Neuronal stem cell (in vitro differentiated cells): ENCODE results near the gene CFC1.
"Not testable (repeated sequence)": the region's sequence is repeated elsewhere in the genome, so short reads cannot be mapped to it uniquely, and the experiment has no call there.

ENCODE experiments used
- DNase-seq: peaks from one replicate; pipeline ENCODE4 v3.0.0-alpha.2; 2013; ENCODE audit warnings: low spot score
- H2AFZ ChIP-seq: one replicate; pipeline ENCODE4 v1.6.1; 2013; ENCODE audit warnings: mild to moderate bottlenecking, low read length, inconsistent platforms
- H2AK5ac ChIP-seq: 2 replicates; pipeline ENCODE4 v1.6.1; 2013; ENCODE audit warnings: low read depth, mild to moderate bottlenecking, inconsistent platforms, low read length, moderate library complexity, mixed read lengths
- H2BK120ac ChIP-seq: 2 replicates; pipeline ENCODE4 v1.6.1; 2013; ENCODE audit warnings: low read depth, mild to moderate bottlenecking, inconsistent platforms, low read length, moderate library complexity, mixed read lengths
- H2BK12ac ChIP-seq: one replicate; pipeline ENCODE4 v1.6.1; 2013; ENCODE audit warnings: low read length, inconsistent platforms
- H2BK15ac ChIP-seq: 2 replicates; pipeline ENCODE4 v1.6.1; 2013; ENCODE audit warnings: mild to moderate bottlenecking, low read length, inconsistent platforms, mixed read lengths
- H2BK5ac ChIP-seq: one replicate; pipeline ENCODE4 v1.6.1; 2013; ENCODE audit warnings: inconsistent platforms, mild to moderate bottlenecking, low read length, moderate library complexity
- H3K14ac ChIP-seq: one replicate; pipeline ENCODE4 v1.6.1; 2013; ENCODE audit warnings: low read length, inconsistent platforms
- H3K18ac ChIP-seq: 2 replicates; pipeline ENCODE4 v1.6.1; 2013; ENCODE audit warnings: low read length, inconsistent platforms
- H3K23ac ChIP-seq: 2 replicates; pipeline ENCODE4 v1.6.1; 2013; ENCODE audit warnings: low read depth, mild to moderate bottlenecking, mixed read lengths, low read length, inconsistent platforms; ENCODE audit not compliant: poor library complexity
- H3K27ac ChIP-seq: replicated peaks from 3 replicates; pipeline ENCODE4 v1.5.1; 2013; ENCODE audit warnings: low read length, inconsistent platforms
- H3K27me3 ChIP-seq, 3 experiments: 2 replicates each; pipeline ENCODE4 v1.6.1; 2013; ENCODE audit warnings: low read length in 3 of 3, mild to moderate bottlenecking in 2 of 3, inconsistent platforms in 1 of 3, low read depth in 1 of 3, mixed read lengths in 1 of 3, moderate library complexity in 1 of 3; ENCODE audit not compliant: control insufficient read depth in 3 of 3, insufficient read depth in 3 of 3
- H3K36me3 ChIP-seq, 2 donors: replicated peaks in 1 of 2; 2 replicates each; pipeline ENCODE4 v1.6.1; 2013; ENCODE audit warnings: low read length in 2 of 2; ENCODE audit not compliant: control insufficient read depth in 2 of 2, insufficient read depth in 2 of 2
- H3K4ac ChIP-seq: 2 replicates; pipeline ENCODE4 v1.6.1; 2013; ENCODE audit warnings: inconsistent platforms, mild to moderate bottlenecking, low read length, moderate library complexity
- H3K4me1 ChIP-seq, 2 donors: 1 replicate in 1 of 2; 2 replicates in 1 of 2; pipeline ENCODE4 v1.6.1; 2013; ENCODE audit warnings: low read length in 2 of 2, low read depth in 1 of 2; ENCODE audit not compliant: control insufficient read depth in 2 of 2, insufficient read depth in 1 of 2
- H3K4me2 ChIP-seq: one replicate; pipeline ENCODE4 v1.6.1; 2013; ENCODE audit warnings: mild to moderate bottlenecking, low read length, inconsistent platforms; ENCODE audit not compliant: insufficient read depth, poor library complexity, severe bottlenecking
- H3K4me3 ChIP-seq, 2 donors: 2 replicates each; pipeline ENCODE4 v1.5.1; 2013; ENCODE audit warnings: low read length in 2 of 2, mild to moderate bottlenecking in 2 of 2, inconsistent platforms in 1 of 2, moderate library complexity in 1 of 2
- H3K79me1 ChIP-seq: one replicate; pipeline ENCODE4 v1.6.1; 2013; ENCODE audit warnings: low read depth, mild to moderate bottlenecking, inconsistent platforms, low read length, moderate library complexity
- H3K9ac ChIP-seq: one replicate; pipeline ENCODE4 v1.6.1; 2013; ENCODE audit warnings: mild to moderate bottlenecking, low read depth, low read length, inconsistent platforms; ENCODE audit not compliant: poor library complexity
- H3K9me3 ChIP-seq, 2 donors: replicated peaks in 1 of 2; 2 replicates each; pipeline versions ENCODE3 to v1.6.1; 2013; ENCODE audit warnings: low read length in 2 of 2, mild to moderate bottlenecking in 2 of 2, inconsistent platforms in 1 of 2, low read depth in 1 of 2, mixed read lengths in 1 of 2, moderate library complexity in 1 of 2; ENCODE audit not compliant: control insufficient read depth in 2 of 2, insufficient read depth in 1 of 2
- H4K8ac ChIP-seq: one replicate; pipeline ENCODE4 v1.6.1; 2013; ENCODE audit warnings: low read depth, mild to moderate bottlenecking, inconsistent platforms, low read length, moderate library complexity
- H4K91ac ChIP-seq: one replicate; pipeline ENCODE4 v1.6.1; 2013; ENCODE audit warnings: low read length, low read depth, mild to moderate bottlenecking, inconsistent platforms; ENCODE audit not compliant: poor library complexity
- WGBS, 2 donors: extraction: QIAGEN DNeasy Blood & Tissue Kit; methylation state at CpG; one replicate each; pipeline ENCODE4 v1.1.7; 2013; ENCODE audit warnings: missing lambda C conversion rate in 2 of 2, mixed read lengths in 1 of 2; ENCODE audit not compliant: insufficient read length in 2 of 2, insufficient replicate concordance in 1 of 2; ENCODE audit errors: extremely low coverage in 2 of 2; 5-methylcytosine and 5-hydroxymethylcytosine counted together

Gene CFC1

DNA sequence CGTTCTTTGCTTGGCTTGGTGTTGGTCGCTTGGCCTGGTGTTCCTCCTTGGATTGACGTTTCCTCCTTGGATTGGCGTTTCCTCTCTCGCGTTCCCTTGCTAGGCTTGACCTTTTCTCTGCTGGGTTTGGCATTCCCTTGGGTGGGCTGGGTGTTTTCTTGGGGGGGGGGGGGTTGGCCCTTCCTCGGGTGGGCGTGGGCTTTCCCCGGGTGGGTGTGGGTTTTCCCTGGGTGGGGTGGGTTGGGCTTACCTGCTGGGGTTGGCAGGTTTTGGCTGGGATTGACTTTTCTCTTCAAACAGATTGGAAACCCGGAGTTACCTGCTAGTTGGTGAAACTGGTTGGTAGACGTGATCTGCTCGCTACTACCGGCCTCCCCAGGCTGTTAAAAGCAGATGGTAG is 11.8 kb upstream of the CFC1 start, which contains the start of gene POTEJ:
Gene POTEJ (plus strand): TSS at position 301 of the 400 bp plus-strand sequence. CDS start 93 bp downstream, at position 394.
- not testable (repeated sequence) for H2BK15ac ChIP-seq, H2BK5ac ChIP-seq, H3K9ac ChIP-seq, H3K4ac ChIP-seq, H3K27me3 ChIP-seq, H3K18ac ChIP-seq, H3K9me3 ChIP-seq, H2BK12ac ChIP-seq, H3K4me3 ChIP-seq, H2AFZ ChIP-seq, H3K4me2 ChIP-seq, H3K36me3 ChIP-seq, H3K27ac ChIP-seq, H4K91ac ChIP-seq, H3K23ac ChIP-seq, H4K8ac ChIP-seq, DNase-seq, H2BK120ac ChIP-seq, H2AK5ac ChIP-seq, H3K14ac ChIP-seq, H3K79me1 ChIP-seq, H3K4me1 ChIP-seq
- WGBS, 2 donors = no CpG with 5 or more reads among the region's 13 CpGs

DNA sequence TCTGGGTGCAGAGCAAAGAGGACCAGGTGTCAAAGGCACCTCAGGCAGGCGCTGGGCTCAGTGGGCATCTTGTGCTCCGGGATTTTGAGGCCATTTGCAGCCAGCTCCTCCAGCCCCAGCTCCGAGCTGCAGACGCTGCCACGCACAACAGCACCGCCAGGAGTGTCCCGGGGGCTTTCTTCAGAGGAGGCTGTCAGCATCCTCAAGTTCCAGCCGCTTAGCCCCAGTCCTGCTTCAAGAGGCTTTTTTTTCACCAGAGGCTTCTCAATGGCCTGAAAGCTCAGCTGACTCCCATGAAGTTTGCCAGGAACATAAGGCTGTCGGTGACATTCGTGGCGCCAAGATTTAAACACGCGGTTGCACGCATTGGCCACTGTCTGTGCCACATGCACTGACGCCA is 11.1 kb upstream of the CFC1 start:
- not testable (repeated sequence) for H3K4me2 ChIP-seq, H3K27me3 ChIP-seq, H3K79me1 ChIP-seq, H2BK120ac ChIP-seq, H3K4ac ChIP-seq, H4K91ac ChIP-seq, H2BK5ac ChIP-seq, H2BK12ac ChIP-seq, H3K23ac ChIP-seq, H3K36me3 ChIP-seq, DNase-seq, H3K9me3 ChIP-seq, H2BK15ac ChIP-seq, H3K4me3 ChIP-seq, H3K4me1 ChIP-seq, H2AFZ ChIP-seq, H3K27ac ChIP-seq, H3K18ac ChIP-seq, H2AK5ac ChIP-seq, H3K14ac ChIP-seq, H4K8ac ChIP-seq, H3K9ac ChIP-seq
- WGBS, 2 donors = no CpG with 5 or more reads among the region's 15 CpGs

DNA sequence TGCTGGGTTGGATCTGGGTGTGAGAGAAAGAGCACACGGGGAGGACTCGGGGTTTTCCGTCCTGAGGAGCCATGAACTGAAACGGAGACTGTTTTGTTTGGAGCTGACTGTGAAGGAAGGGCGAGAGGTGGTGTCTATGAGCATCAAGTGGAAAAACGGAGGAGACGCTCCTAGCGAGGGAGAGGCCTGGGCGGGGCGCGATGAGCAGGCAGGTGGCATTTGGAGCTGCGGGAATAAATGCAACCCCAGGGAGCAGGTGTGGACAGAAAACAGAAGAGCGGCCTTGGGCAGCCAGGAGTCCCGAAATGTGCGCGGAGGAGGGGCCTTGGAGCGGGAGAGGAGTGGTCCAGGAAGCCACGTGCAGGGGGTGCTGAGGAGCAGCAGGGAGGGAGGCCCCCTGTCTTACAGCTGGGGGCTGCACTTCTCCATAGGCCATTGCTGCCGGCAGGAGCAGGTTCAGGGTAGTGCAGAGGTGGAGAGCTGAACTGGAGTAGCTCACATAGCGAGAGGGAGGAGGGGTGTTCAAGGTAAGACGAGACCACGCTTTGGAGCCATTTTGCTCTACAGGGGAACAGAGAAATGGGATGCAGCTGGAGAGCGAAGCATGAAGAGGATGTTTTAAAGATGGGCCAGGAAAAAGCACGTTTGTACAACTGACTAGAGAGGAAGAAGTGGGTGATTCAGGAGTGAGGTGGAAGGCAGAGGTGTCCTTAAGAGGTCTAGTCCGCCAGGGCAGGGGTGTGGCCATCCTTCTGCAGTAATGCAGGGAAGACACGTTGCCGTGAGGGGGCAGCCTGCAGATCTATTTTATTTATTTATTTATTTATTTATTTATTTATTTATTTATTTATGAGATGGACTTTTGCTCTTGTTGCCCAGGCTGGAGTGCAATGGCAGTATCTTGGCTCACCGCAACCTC is 9.9 kb upstream of the CFC1 start:
- not testable (repeated sequence) for H3K4me2 ChIP-seq

DNA sequence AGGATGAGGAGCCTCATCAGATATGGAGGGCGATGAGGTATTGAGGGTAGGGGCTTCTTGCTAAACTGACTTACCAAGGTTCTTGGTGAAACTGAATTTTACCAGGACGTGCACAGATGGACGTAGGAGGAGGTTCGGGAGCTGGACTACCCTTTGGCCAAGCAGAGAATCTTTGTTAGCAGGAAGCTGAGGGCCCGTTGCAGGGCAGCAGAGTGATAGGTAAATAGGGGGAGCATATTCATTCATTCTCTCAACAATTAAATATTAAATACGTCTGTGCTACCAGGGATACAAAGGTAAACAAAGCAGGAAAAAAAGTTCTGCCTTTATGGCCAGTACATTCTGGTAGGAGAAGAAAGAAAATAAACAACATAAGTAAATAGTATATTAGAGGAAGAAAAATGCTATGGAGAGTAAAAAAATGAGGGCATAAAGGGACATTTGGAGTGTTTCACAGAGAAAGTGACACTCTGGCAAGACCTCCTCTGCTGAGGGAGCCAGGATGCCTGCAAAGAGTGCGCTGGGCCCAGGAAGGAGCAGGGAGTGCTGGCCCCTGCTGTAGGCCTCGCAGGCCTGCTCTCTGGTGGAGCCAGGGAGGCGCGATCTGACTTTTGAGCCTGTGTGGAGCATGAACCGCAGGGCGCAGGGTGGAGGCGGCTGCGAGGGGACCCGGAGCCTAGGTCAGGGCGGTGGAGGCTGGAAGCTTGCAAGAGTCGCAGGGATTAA is 9.1 kb upstream of the CFC1 start:
- not testable (repeated sequence) for H2BK15ac ChIP-seq, H3K9me3 ChIP-seq
- no CpG with 5 or more reads among the region's 17 CpGs for WGBS, 2 donors

More for the DNA sequence above, 9.9 kb upstream of the CFC1 start:
- H3K9me3 ChIP-seq, H2AK5ac ChIP-seq, H3K9ac ChIP-seq, H2BK12ac ChIP-seq, H3K27ac ChIP-seq, H2BK120ac ChIP-seq, H3K27me3 ChIP-seq, H3K4me3 ChIP-seq, H3K79me1 ChIP-seq, H2BK15ac ChIP-seq, DNase-seq, H3K14ac ChIP-seq, H4K8ac ChIP-seq, H2AFZ ChIP-seq, H4K91ac ChIP-seq, H2BK5ac ChIP-seq, H3K18ac ChIP-seq, H3K23ac ChIP-seq, H3K4ac ChIP-seq, H3K36me3 ChIP-seq, H3K4me1 ChIP-seq: not testable (repeated sequence)
- WGBS, 2 donors = no CpG with 5 or more reads among the region's 28 CpGs

More for the DNA sequence above, 9.1 kb upstream of the CFC1 start:
- H3K4me3 ChIP-seq, H2BK120ac ChIP-seq, H3K14ac ChIP-seq, H3K23ac ChIP-seq, H3K4me1 ChIP-seq, H2AK5ac ChIP-seq, H2AFZ ChIP-seq, H2BK5ac ChIP-seq, DNase-seq, H3K79me1 ChIP-seq, H3K4ac ChIP-seq, H3K18ac ChIP-seq, H4K91ac ChIP-seq, H3K36me3 ChIP-seq, H3K9ac ChIP-seq, H3K27me3 ChIP-seq, H2BK12ac ChIP-seq, H3K27ac ChIP-seq, H4K8ac ChIP-seq, H3K4me2 ChIP-seq: not testable (repeated sequence)
